Kidney (tissue), 14 donors: ENCODE measurements around the gene TNFAIP1. TPM values are rescaled to one million over a fixed set of nuclear protein-coding genes. Genes with fewer than 3 reads are reported as not detected.
A peak's percentile ranks its signal among the peaks of the same experiment; 100 is the strongest.

Experiments
- DNase-seq, 5 donors: peaks; one replicate each; pipeline ENCODE4 v3.0.0-alpha.2; 2013 to 2020
- FAIRE-seq: peaks from 2 replicates; lab custom pipeline; 2012; peaks lifted over from hg19 to GRCh38; lab: Jason Lieb, UNC
- H3K27ac ChIP-seq, 2 donors: one replicate each; pipeline ENCODE4 v1.7.0; 2013; ENCODE audit warnings: low read depth in 2 of 2, low read length in 2 of 2, inconsistent platforms in 1 of 2
- H3K27me3 ChIP-seq: one replicate; pipeline ENCODE4 v1.7.1; 2013; ENCODE audit warnings: low read length, inconsistent platforms; ENCODE audit not compliant: control insufficient read depth, insufficient read depth
- H3K36me3 ChIP-seq, 3 donors: one replicate each; pipeline versions ENCODE4 v1.7.0 to v1.7.1; 2013; ENCODE audit warnings: low read length in 3 of 3, control low read depth in 1 of 3, inconsistent platforms in 1 of 3; ENCODE audit not compliant: insufficient read depth in 3 of 3, control insufficient read depth in 2 of 3
- H3K4me1 ChIP-seq, 3 donors: one replicate each; pipeline versions ENCODE4 v1.7.0 to v1.7.1; 2013; ENCODE audit warnings: low read length in 3 of 3, inconsistent platforms in 1 of 3, low read depth in 1 of 3; ENCODE audit not compliant: control insufficient read depth in 2 of 3, insufficient read depth in 2 of 3
- H3K4me3 ChIP-seq, 3 donors: one replicate each; pipeline versions ENCODE4 v1.7.0 to v1.8.1; 2013; ENCODE audit warnings: low read length in 3 of 3, control low read depth in 1 of 3, inconsistent platforms in 1 of 3
- H3K9ac ChIP-seq, 3 donors: one replicate each; pipeline versions ENCODE4 v1.7.0 to v1.7.1; 2013; ENCODE audit warnings: low read length in 3 of 3, control low read depth in 1 of 3, inconsistent platforms in 1 of 3
- H3K9me3 ChIP-seq, 3 donors: one replicate each; pipeline versions ENCODE4 v1.7.0 to v1.7.1; 2013; ENCODE audit warnings: low read length in 3 of 3, control low read depth in 1 of 3, inconsistent platforms in 1 of 3; ENCODE audit not compliant: control insufficient read depth in 2 of 3, insufficient read depth in 1 of 3
- CTCF ChIP-seq: IDR thresholded peaks from 3 replicates; pipeline ENCODE4 v1.5.1; 2012; ENCODE audit warnings: mild to moderate bottlenecking, moderate library complexity, borderline replicate concordance; ENCODE audit not compliant: insufficient read depth; ENCODE audit errors: extremely low read depth
- intact Hi-C: fragments of 100-400 bp; cut with DNase I; formaldehyde crosslinking; loops from one replicate; pipeline ENCODE4 v1.11.1; 2022
- polyA plus RNA-seq: library from polyadenylated mRNA; stranded (reverse); fragments of 350-450 nt; fragmentation: Illumina TruSeq; extraction: RNeasy Lipid Tissue Mini Kit (QIAGEN cat#74804); gene quantifications from one replicate; pipeline ENCODE4 v1.2.3, GENCODE V29; 2014; ENCODE audit warnings: low read depth, low replicate concordance; ENCODE audit not compliant: insufficient read depth
- total RNA-seq: library from RNA; stranded (reverse); fragmentation: NEBNext Ultra II Directional; extraction: Animal tissue kit (Norgen Biotek cat#: 25700); gene quantifications from one replicate; pipeline ENCODE4 v1.2.1, GENCODE V29; 2021
- donor health status: control.
- donor health status: control.
- donor health status: control.
- donor health status: control.
- donor health status: control.
- donor health status: DM: yes; HTN: yes; CAD: no.
- donor health status: Normal renal cell carcinoma (clear cell type).

The TNFAIP1 gene
- total and polyA plus RNA-seq, 2 donors from 2014 or later, result 28.9 to 83.9 TPM

DNA sequence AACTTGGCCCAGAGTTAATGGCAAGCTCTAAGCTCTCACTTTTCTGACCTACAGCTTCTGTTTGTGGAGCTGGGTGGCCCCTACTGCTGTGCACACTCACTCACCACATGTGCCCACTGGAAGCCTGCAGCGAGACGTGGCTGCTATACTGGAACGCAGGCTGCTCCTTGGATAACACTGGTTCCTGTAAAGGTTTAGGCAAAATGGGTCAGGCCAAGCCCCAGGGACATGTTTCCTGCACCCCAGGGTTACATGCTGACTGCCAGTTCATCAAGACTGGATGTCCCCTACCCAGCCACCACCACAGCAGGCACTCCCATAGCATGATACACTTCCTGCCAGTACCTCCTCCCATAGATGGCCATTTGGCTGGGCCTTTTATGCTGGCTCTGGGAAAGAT lies 13.4 kb downstream of the TNFAIP1 start:
- FAIRE-seq (no peak), DNase-seq (no peak)
- Histone ChIP-seq H3K9me3 (no peaks in the 10 kb centered on the region), H3K4me1 (peaks cover 0 to 40% (median 27%) of the 10 kb centered on the region in 3 donors), H3K4me3 (no peak overlapping the region), H3K27ac (no peak overlapping the region), H3K36me3 (peaks cover 8 to 89% (median 51%) of the 10 kb centered on the region in 3 donors), H3K27me3 (no peaks in the 10 kb centered on the region), H3K9ac (no peak overlapping the region)
- intact Hi-C loops, result no loop called here
- no peak for TF ChIP-seq CTCF

- FAIRE-seq, result no peak
- H3K4me1 ChIP-seq, result peaks cover 0 to 35% (median 26%) of the 10 kb centered on the region in 3 donors
- no peak overlapping the region for H3K4me3 ChIP-seq
- H3K27ac ChIP-seq, result no peak overlapping the region
- no peak for TF ChIP-seq CTCF
- H3K36me3 ChIP-seq, result peaks cover 8 to 89% (median 46%) of the 10 kb centered on the region in 3 donors
- H3K27me3 ChIP-seq, result no peaks in the 10 kb centered on the region
- intact Hi-C loops, result no loop called here
- H3K9ac ChIP-seq, result no peak overlapping the region
- peak in 1 of 5 donors; percentile 54 for DNase-seq
- H3K9me3 ChIP-seq, result no peaks in the 10 kb centered on the region
These were observed 14.7 kb downstream of the TNFAIP1 start for GRCh38 chr17:28350271-28350670.

DNA sequence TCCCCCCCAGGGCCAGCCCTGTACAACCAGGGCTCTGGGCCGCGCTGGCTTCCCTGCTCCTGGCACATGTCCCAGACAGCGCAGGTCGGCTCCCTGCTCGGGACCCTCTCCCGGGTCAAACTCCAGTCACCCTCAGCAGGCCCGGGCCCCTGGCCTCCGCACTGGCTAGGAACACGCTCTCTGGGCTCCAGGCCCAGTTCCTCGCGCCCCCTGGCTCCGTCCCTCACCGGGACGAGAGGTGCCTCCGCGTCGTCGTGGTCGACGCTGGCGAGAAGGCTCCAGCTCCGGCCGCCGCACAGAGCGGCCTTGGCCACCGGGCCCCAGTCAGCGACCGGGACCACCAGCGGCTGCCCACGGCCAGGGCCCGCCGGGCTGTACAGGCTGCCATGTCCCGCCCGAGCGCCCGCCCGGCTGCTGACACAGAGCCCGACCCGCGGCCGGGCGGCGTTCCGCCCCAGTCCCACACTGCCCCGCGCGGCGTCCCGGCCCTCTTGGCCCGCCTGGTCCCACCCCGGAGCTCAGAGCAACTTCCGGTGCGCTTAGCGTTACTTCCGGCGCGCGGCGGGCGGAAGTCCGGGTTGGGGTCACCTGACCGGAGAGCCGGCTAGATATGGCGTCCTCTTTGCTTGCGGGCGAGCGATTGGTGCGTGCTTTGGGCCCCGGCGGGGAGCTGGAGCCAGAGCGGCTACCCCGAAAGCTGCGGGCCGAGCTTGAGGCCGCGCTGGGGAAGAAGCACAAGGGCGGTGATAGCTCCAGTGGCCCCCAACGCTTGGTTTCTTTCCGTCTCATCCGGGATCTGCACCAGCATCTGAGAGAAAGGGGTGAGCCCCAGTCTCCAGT lies 21.7 kb downstream of the TNFAIP1 start, which contains the start of gene POLDIP2:
Gene POLDIP2 (minus strand): TSS at position 467 of the 840 bp plus-strand sequence. CDS start 79 bp downstream, at position 388.
- H3K9me3 ChIP-seq, result no peaks in the 10 kb centered on the region
- intact Hi-C loops, result no loop called here

More for the DNA sequence above, 21.7 kb downstream of the TNFAIP1 start, which contains the start of gene POLDIP2:
- Histone ChIP-seq H3K4me1 (peaks cover 3 to 15% (median 13%) of the 10 kb centered on the region in 3 donors), H3K4me3 (peak within 1 kb of the TSS; percentile 91 to 99 (median 94)), H3K9ac (peak within 1 kb of the TSS; percentile 74 to 92 (median 81)), H3K27ac (peak within 1 kb of the TSS; percentile 68 to 74), H3K36me3 (peaks cover 9 to 48% (median 29%) of the 10 kb centered on the region in 3 donors), H3K27me3 (no peaks in the 10 kb centered on the region)
- FAIRE-seq (no peak), DNase-seq (peak; percentile 96 to 99 (median 97))
- peak; percentile 2 for TF ChIP-seq CTCF
